GM19035 (cell line): ENCODE data around the gene SFXN4.
A peak's percentile ranks its signal among the peaks of the same experiment; 100 is the strongest.
"Not testable (repeated sequence)": the region's sequence is repeated elsewhere in the genome, so short reads cannot be mapped to it uniquely, and the experiment has no call there.

Experiments
- ATAC-seq: cut with Tn5 transposase; IDR thresholded peaks from one replicate; pipeline ENCODE4 v1.9.1; 2021; ENCODE audit not compliant: unreplicated experiment

SFXN4 gene

DNA sequence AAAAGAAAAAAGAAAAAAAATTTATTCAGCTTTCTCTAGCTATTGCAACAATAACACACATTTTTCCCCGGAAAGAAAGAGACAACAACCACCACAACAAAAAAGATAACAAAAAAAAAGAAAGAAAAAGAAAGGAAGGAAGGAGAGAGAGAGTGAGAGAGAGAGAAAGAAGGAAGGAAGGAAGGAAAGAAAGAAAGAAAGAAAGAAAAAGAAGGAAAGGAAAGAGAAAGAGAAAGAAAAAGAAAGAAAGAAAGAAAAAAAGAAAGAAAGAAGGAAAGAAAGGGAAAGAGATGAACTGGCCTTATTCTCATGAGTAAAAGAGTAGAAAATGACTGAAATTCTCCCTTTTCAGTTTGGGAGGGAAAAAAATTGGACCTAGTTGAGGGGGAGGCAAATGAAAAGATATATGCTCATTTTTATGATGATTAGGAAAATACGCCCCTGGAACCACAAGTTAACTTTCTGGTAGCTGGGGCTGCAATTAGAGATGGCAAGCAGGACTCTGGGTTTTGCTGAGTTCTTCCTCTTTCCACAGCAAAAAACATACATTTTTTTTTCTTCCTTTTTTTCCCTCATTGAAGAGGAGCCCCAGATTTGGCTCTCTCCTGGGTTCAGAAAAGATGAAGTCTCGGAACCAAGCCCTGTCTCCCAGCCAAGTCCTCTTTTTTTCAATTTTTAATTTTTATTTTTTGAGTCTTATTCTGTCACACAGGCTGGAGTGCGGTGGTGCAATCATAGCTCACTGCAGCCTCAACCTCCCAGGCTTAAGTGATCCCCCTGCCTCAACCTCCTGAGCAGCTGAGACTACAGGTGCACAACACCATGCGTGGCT, 25.7 kb upstream of the SFXN4 start:
- ATAC-seq = no peak

DNA sequence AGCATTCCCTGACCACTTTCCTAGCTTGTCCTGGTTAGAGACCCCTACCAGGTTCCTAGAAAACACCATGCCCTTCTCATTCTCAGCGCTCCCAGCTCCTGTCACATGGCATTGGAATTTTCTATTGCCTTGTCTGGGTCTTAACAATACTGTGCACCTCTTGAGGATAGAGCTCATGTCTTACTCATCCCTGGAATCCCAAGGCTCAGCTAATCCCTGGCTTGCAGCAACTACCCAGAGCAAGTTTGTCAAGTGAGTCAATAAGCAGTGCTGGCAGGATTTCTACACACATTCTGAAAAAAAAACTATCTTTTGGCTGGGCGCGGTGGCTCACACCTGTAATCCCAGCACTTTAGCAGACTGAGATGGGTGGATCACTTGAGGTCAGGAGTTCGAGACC, 24.8 kb upstream of the SFXN4 start:
- no peak for ATAC-seq

DNA sequence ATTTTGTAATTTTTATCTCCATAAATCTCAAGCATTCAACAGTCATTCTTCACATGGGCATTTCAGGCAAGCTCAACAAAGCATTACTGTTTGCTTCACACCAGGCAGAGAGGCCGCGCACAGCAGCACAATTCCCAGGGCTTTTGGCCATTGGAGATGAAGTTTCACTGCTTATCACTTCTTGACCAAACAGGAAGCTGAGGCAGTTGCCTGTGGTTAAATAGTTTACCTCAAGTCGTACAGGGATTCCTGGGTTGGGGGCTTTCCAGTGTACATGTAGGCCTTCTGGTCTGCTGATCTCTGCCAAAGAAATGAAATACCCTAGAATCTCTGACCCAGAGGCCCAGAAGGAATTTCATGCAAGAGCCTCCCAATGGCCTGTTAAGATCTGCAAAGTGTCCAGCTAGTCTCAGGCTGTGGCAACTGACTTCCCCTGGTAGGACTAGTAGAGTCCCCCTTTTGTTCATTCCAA, 24.3 kb upstream of the SFXN4 start:
- ATAC-seq = no peak

DNA sequence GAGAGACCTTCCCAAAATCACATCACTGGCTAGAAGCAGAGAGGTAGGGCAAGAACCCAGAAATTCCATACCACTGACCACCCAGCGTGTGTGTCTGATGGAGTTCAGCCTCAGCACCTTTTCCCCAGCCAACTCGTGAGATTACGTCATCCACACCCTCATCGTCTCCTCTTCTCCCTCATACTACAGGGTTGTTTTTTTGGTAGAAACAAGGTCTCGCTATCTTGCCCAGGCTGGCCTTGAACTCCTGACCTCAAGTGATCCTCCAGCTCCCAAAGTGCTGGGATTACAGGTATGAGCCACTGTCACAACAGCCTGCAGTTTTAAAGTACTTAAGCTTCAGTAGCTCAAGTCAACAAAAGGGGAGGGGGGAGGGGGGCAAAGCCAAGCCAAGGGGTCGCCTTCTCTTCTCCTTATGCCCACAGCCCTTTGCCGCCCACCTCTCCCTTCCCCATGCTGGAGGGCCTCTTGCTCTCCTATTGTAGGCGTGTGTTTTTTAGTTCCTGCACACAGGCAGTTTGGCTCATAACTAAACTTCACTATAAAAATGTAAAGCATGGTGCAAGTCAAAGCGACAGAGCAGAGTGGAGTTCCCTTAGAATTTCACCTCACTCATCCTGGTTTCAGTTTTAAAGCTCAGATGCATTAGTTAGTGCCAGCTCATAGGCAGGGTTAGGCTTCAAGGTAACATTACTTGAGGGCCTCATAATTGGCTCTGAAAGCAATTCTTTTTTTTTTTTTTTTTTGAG, 18.3 kb upstream of the SFXN4 start:
- ATAC-seq = no peak

DNA sequence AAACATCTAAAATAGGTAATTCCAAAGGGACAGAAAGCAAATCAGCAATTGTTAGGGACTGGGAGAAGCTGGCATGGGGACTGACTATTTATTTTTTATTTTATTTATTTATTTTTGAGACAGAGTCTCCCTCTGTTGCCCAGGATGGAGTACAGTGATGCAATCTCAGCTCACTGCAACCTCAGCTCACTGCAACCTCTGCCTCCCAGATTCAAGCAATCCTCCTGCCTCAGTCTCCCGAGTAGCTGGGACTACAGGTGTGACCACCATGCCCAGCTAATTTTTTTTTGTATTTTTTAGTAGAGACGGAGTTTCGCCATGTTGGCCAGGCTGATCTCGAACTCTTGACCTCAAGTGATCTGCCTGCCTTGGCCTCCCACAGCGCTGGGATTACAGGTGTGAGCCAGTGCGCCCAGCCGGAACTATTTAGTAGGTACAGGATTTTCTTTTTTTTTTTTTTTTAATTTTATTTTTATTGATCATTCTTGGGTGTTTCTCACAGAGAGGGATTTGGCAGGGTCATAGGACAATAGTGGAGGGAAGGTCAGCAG, 15.4 kb upstream of the SFXN4 start:
- not testable (repeated sequence) for ATAC-seq

DNA sequence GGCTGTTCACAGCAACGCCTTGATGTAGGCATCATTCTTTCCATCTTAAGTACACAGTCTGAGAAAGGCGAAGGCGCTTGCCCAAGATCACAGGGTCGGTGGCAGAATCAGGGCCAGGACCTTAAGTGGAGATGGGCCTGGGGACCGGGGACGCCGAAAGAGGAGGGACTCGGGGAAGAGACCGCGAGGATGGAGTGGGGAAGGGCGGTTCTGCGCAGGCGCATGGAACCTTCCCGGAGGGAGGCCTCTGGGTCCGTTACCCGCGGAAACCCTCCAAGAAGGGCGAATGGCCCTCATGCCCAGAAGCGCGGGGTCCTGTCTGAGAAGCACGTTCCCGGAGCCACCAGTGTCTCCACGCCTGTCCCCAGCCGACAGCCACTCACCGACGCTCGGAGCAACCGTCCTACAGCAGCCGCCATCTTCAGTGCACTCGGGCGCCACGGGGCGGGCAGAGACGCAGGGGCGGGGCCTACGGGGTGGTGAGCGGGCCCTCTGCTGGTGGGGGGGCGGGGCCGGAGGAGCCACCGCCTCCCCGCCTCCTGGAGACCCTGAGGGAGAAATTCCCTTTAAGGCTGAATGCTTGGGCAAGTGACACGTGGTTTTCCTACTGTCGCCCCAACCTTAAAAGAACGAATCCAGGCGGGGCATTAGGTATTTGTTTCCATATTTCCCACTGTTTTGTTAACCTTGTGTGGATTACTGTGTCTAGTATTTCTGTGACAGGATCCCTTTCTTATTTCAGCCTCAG, 13.0 kb upstream of the SFXN4 start, which contains the start of gene PRDX3:
Gene PRDX3 (minus strand): TSS at position 441 of the 748 bp plus-strand sequence. CDS start 22 bp downstream, at position 419.
- ATAC-seq = peak; percentile 90

DNA sequence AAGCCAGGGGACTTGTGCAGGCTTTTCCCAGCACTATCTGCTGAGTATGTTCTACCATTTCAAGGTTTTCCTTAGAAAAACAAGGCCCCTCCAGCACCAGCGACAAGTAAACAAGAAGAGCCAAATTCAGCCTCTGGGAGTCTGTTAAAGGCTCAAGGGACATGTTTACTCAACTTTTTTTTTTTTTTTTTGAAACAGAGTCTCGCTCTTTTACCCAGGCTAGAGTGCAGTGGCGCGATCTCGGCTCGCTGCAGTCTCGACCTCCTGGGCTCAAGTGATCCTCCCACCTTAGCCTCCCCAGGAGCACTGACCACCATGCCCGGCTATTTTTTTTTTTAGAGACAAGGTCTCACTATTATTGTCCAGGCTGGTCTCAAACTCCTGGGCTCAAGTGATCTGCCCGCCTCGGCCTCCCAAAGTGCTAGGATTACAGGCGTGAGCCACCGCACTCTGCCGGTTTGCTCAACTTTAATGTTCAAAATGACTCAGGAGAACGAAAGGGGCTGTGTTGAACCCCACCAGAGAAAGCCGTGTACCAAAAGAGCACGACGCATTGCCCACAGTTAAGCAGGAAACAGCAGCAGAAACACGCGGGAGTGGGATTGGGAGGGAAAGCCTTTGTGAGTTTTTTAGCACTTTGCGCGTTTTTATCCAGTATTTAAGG, 12.3 kb upstream of the SFXN4 start:
- peak; percentile 20 for ATAC-seq

DNA sequence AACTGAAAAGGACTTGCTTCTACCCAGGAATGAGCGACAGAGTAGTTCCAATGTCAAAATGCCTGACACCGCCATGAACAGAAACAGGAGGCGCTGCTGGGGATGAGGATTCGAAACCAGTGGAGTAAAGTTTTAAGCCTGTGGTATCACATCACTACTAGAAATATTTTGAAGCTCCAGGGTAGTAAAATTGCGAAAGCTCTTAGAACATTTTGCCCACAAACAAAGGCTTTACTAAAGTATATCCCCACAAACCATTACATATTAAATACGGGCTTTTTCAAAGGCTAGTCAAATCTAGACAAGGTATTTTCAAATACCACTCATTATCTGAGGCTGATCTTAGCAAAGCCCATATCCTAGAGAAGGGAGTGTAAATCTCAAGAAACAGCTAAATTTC, 10.7 kb upstream of the SFXN4 start:
- no peak for ATAC-seq

DNA sequence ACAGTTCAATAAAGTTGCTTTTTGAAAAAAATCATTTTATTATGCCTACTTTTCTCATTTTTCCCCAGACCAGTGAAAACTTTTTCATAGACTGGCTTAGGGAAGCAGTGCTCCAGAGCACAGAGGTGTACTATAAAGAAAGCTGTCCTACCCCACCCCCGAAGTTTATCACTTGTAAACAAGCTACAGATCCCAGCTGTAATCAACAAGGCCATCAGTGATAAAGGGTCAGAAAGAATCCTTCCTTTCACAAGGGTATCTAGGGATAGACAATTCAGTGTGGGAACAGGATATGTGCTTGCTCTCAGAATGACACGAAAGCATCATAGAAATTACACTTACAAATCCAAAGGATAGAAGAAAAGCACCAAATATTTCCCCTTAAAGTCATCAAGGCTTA, 8.6 kb upstream of the SFXN4 start:
- no peak for ATAC-seq

DNA sequence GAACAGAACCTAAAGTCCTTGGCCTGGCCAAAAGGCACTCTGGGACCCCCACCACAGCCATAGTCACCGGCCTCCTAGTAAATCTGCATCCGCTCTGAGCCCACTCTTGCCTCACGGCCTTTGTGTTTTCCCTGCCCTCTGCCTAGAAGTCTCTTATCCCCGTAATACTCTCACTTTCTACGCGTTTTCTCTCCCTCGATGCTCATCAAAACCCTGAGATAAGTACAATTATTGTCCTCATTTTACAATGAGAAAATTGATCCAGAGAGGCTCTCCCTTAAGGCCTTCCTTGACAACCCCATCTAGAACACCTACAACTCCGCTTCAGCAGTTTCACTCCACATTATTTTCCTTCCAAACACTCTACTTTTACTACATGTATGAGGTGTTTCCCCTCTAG, 1.5 kb upstream of the SFXN4 start:
- no peak for ATAC-seq

DNA sequence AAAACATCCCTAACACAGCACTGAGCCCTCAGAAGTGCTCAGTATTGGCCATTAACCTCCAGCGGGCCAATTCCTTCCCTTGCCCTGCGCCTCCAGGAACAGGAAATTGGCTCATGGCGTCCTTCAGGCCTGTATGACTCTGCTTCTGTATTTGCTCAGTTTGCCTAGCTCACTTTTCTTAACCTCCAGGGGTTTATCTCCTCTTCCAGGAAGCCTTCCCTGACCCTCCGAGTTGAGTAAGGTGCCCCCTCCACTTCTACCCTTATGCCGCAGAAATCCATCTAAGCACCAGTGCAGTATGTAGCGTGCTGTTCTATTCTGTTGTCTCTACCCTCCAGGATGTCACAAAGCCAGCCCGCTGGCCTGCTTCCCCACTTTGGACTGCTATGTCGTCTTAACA, 1.1 kb upstream of the SFXN4 start:
- no peak for ATAC-seq

DNA sequence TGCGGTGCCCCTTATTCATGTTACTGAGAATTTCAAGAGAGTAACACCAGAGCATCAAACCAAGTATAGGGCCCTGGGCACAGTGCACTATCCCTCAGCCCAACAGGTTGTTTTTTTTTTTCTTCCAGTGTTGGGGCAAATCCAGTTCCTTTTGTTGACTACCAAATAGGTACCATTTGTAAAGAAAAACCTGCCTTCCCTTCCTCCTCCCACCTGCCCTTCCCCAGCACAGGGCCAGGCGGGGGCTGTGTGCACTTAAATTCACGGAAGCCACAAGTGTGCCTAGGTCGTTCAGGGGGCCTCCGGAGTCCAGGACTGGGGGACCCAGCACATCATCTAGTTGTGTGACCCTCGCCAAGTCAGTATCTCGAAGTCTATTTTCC, 595 bp upstream of the SFXN4 start:
- ATAC-seq = peak; percentile 9

DNA sequence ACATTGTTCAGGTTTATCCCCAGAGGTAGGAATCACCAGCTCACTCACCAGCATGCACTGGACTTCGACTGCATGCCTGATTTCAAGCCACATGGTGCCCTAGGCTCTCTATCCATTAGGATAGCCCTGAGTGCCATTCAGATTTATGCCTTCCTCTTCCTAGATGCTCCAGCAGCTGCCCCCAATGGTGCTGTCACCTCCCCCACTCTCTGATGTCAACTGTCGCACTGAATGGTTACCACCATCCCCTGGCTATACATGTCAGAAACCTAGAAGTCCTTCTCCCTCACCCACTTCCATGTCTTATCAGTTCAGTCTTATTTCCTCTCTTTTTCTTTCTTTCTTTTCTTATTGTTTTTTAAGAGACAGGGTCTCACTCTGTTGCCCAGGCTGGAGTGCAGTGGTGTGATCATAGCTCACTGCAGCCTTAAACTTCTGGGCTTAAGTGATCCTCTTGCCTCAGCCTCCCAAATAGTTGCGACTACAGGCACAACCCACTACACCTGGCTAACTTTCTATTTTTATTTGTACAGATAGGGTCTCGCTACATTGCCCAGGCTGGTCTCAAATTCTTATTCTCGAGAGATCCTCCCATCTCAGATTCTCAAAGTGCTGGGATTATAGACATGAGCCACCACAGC, 2.9 kb downstream of the SFXN4 start:
- ATAC-seq = no peak

DNA sequence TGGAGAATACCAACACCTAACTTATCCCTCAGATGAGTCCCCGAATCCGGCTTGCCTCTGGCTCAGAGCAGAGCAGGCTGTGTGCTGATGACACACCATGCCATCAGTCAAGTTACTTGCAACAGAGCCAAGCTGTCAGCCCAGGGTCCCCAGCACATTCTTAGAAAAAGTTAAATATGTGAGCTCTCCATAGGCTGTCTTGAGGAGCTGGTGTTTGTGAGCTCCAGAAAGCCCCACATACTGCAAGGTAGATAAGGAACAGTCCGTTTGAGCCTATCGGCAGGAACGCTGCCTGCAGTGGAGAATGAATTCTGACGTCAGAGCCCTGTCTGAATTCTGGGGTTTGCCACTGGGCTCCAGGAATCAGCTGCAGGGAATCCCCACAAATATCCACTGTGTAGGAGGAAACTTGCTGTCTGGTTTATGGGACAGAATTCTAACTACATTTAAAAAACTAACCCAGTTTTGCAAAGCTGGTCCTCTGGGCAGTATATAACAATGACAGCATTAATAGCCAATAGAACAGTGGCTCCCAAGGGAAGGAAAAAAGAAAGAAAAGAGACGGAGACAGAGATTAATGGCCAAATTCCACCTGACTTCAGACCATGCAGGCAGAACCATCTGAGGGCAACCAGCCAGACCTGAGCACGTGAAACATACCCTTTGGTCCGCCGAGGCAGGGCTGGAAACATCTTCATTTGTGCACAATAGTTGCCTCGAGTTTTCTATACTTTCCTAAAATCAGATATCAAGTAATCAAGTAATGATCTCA, 3.6 kb downstream of the SFXN4 start:
- ATAC-seq = no peak

DNA sequence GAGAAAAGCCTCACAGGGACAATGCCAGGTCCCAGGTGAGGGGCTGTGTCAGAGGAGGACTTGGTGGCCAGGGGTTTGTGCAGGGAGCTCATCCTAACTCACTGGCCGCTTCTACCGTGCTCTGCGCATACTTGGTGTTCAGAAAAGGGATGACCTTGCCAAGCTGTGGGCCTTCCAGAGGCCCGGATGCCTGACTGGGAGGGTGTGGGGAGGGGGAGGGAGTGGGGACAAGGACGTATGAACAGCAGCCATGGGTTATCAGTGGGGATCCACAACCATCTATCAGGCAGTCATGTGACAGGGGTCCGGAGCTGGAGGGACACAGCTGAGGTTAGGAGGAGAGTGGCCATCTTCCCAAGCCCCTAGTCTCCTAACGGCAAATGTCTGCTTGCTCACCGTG, 6.2 kb downstream of the SFXN4 start:
- no peak for ATAC-seq

DNA sequence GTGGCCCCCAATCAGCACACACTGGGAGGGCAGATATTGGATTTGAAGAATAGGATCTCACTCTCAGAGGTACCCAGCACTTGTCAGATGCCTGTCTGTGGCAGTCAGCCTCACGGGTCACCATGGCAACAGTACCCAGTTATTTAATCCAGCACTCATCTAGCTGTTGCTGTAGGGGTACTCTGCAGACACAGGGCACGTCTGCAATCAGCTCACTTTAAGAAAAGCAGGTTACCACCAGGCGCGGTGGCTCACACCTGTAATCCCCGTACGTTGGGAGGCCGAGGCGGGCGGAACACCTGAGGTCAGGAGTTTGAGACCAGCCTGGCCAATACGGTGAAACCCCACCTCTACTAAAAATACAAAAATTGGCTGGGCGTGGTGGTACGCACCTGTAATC, 11.9 kb downstream of the SFXN4 start:
- no peak for ATAC-seq

DNA sequence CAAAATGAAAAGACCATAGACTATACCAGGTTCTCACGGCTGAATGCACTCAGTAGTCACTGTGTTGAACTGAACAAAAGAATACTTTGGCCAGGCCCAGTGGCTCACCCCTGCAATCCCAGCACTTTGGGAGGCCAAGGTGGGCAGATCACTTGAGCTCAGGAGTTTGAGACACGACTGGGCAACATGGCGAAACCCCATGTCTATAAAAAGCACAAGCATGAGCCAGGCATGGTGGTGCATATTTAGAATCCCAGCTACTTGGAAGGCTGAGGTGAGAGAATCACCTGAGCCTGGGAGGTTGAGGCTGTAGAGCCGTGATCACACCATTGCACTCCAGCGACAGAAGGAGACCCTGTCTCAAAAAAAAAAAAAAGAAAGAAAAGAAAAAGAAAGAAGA, 12.5 kb downstream of the SFXN4 start:
- no peak for ATAC-seq

DNA sequence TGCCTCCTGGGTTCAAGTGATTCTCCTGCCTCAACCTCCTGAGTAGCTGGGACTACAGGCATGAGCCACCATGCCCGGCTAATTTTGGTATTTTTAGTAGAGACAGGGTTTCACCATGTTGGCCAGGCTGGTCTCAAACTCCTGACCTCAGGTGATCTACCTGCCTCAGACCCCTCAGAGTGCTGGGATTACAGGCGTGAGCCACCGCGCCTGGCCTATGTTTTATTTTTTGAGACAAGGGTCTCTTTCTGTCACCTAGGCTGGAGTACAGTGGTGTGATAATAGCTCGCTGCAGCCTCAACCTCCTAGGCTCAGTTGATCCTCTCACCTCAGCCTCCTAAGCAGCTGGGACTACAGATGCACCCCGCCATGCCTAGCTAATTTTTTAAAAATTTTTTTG, 13.9 kb downstream of the SFXN4 start:
- ATAC-seq = not testable (repeated sequence)

DNA sequence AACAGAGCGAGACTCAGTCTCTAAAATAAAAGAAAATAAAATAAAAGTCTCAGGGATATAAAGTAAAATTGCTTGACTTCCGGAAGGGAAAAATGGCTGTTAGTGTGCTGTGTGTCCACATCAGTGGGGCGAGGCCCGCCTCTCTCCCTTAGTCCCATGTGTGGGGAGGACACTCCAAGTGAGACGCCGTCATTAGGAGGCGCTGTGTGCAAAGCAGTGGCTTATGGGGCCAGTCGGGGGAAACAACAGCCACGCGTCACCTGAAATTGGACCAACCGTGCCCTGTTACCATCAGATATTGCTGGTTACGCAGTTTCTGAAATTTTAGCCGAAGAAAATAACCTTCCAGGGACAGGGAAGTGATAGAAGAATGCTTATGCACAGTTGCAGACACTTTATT, 15.8 kb downstream of the SFXN4 start:
- no peak for ATAC-seq
